SK-N-MC (cell line): ENCODE results near the gene ZNF362.

ENCODE experiments used
- EZH2 ChIP-seq: fragments of 200-600 bp; sonication (generic); IDR thresholded peaks from one replicate; pipeline ENCODE4 v1.6.1; 2017; ENCODE audit warnings: antibody characterized with exemption
- FOXP2 ChIP-seq: optimal IDR thresholded peaks from 2 replicates; pipeline ENCODE3; 2011; ENCODE audit warnings: mild to moderate bottlenecking, moderate library complexity; ENCODE audit not compliant: insufficient read depth; ENCODE audit errors: extremely low read length, control extremely low read depth
- POLR2AphosphoS5 ChIP-seq: IDR thresholded peaks from 2 replicates; pipeline ENCODE4 v1.6.1; 2012; ENCODE audit warnings: mild to moderate bottlenecking, low read depth, low read length, borderline replicate concordance

- TF ChIP-seq POLR2AphosphoS5: no peak
- no peak for TF ChIP-seq EZH2
- TF ChIP-seq FOXP2: no peak
These were observed 67.6 kb downstream of the ZNF362 start for GRCh38 chr1:33323663-33324477.
